Stromal cell of bone marrow (primary cell): ENCODE data around the gene TUB.
A peak's percentile ranks its signal among the peaks of the same experiment; 100 is the strongest.

ENCODE experiments used
- DNase-seq: peaks from one replicate; pipeline ENCODE4 v3.0.0-alpha.2; 2012; ENCODE audit warnings: low read depth

Gene TUB

DNA sequence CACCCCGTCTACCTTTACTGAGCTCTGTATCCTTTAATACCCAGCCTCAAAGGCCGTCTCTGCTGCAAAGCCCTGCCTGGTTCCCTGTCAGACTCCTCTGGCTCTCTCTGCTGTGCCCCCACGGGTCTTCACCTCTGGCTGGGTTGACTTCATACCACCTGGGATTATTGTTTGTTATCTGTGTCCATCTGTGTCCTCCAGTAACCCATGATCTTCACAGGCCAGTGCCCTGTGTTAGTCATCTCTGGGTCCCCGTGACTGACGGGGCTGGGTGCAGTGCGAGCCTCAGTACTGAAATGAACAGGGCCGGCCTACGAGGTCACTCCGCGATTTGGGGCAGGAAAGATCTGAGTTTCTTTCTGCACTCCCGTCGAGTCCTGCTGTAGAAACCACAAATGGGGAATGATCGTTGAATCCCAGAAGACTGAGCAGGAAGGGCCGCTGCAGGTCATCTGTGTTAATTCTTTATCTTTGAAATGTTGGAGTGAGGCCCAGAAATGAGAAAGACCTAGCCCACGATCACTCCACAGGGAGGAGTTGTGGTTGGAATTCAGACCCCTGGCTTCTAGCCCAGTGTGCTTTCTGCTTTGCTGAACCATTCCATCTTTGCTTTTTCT, 12.3 kb upstream of the TUB start:
- DNase-seq: peak; percentile 65

DNA sequence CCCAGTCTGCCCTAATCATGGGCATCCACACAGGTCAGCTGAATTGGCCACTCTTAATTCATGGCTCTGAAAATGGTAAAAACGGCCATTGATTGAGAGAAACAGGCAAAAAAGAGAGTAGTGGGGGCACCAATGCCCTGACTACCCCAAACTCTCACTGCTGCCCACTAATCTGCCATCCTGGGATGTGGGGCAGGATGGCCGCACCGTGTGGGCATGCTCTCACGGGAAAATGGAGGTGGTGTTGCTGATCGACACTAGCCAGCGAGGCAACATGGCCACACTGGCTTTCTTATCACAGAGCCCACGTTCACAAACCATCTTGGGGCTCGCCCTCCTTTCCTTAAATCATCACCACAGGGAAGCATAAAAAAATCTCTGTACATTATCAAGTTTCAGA, 11.2 kb upstream of the TUB start:
- DNase-seq: no peak

DNA sequence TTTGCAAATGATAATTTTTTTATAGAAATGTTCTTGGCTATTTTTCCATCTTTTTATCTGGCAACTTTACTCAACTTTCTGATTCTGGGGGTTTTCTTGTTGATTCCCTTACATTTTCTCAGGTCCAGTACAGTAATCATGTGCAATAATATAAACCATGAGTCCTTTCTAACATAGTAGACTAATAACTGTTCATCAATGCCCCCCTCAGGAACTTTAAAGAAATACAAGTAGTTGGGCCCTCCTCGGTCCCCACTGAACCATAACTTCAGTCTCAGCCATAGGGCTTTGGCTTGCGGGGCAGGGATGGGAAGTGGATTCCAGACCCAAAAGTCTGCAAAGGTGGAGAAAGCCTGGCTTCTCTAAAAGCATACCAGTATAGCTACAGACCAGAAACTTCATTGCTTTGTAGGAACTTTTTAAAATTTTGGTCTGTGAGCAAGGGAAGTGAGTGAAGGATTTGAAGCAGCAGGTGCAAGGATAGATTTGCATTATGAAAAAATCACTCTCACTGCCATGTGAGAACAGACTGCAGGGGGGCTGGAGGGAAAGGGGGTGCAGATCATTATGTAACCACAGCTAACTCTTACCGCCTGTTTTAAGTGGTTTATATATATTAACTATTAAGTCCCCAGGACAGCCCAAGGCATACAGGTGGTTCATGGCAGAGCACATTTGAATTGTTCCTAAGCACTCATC, 10.4 kb upstream of the TUB start:
- DNase-seq: peak; percentile 41

DNA sequence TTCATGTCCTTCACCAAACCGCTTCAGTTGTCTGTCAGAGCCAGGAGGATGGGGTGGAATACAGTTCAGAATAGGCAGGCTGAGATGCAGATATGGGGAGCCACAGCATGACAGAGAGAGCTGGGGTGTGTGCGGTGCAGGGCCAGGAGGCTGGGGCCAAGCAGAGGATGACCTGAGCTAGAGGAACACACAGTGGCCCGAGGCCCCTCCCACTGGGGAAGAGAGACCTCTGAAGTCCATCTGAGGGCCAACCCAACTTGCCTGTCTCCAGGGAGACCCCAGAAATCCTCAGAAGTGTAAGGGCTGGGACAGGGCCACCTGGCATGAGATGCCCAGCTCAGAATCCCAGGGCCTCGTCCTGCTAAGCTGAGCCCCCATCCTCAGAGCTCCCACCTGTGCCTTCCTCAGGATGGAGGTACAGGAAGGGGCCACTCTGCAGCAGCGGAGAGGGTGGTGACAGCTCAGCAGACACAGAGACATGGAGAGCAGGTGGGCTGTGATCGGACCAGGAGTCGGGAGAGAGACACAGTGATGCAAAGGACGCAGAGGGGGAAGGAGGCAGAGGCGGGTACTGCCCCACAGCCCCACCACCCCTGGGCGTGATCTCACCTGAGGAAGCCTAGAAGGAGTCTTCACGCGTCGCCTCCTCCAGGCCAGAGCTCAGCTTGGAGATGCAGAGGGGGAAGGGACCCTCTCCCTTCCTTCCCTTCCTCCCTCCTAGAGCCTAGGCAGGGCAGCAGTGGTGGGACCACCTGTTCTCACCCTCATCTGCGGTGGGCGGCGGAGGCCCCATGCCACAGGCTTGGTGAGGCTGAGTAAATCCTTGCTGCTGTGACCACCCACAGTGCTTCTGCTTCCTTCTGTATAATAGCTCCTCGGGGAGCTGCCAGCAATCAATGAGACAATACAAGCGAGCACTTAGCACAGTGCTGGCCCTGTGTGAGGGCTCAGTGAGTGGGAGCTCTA, 9.1 kb upstream of the TUB start:
- DNase-seq: no peak

DNA sequence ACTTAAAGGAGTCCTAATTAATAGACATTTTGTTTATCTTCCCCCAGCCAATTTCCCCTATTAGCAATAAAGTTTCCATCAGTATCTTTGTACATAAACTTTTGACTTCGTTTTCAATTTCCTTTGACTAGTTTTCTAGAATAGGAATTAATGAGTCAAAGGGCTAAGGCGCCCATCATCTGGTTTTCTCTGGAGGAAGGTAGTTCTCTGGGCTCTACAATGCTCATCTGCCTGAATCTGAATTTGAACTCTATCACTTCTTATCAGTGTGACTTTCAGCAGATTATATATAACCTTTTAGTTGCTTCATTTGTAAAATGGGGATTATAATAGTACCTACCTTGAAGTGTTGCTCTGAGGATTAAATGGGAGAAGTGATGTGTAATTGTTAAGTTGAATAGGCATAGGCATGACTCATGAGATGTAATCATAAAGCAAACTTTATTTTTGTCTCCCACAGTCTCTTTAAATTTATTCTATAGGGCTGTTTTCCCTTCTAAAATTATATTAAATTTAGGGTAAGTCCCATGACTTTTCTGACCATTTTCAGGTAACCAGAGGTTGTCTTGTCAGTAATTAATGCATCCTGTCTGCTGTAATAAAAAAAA, 5.8 kb upstream of the TUB start:
- no peak for DNase-seq

DNA sequence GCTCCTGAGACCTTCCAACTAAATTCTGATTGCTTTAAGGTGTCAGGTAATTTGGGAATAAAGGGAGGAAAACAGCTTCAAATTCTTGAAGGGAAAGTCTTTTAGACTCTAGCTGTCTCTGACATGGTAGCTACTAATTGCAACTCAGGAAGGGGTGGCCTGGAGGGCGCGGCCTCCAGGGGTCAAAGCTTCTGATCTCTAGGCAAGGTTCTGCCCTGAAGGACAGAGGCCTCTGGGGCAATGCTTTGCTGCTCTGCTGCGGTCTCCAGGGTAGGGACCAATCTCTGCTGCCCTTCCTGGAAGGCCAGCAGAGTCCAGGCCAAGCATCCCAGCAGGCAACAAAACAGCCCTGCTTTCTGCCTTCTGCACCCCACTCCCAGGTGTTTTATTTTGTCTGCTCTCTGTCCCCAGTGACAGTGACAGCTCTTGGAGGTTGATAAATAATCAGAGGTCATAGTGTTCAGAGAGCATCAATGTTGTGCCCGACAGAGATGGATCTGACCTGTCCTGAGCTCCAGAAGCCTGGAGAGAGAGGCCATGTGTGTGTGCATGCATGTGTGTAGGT, 1.8 kb upstream of the TUB start:
- DNase-seq: no peak

DNA sequence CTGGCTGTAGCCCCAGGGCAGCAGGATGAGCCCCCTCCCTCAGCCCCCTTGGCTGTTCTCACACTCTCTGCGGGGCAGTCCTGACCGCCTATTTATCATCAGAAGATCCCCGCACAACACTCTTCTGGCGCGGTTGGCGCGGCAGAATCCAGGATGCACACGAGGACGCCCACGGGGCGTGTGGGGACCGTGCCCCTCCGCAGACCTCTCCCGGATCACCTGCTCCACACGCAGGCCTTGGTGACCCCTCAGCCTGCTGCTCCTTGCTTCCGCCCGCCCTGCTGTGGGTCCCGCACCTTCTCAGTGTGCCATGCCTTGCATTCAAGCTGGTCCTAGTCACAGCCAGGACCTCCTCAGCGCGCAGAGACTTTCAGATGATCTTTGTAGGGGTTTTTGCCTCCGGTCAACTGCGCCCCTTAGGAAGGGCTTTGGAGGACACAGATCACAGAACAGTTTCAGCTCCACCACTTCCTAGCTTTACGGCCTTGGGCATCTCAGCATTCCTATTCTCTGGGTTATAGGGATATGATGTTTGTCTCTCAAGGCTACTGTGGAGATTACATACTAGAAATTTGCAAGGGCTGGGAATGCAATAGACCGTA, 841 bp upstream of the TUB start:
- no peak for DNase-seq

DNA sequence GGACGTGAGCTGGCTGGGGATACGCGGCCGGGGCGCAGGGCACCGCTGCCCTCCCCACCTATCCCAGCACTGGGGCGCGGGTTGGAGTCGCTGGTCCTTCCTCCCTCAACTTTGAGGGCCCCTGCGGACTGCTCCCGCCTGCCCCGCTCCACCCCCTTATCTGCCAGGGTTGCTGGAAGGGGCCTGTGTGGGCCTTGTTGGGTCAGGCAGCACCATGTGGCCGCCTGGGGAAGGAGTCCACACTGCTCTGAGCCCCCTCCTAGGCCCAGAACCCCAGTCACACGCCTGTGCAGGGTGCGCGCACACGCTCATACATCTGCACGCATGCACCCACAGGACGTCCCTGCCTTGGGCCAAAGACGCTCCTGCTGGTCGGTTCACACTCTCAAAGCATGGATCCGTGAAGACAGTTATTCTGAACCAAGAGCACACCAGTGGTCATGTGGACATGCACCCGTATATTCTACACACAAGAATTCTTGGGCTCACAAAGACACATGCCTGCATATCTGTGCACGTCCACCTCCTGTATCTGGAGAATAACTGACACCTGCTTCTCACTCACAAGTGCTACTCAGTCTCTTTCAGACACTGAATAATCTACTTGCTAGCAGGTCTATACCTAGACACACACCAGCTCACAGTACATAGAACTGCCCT, 710 bp downstream of the TUB start:
- DNase-seq: no peak

DNA sequence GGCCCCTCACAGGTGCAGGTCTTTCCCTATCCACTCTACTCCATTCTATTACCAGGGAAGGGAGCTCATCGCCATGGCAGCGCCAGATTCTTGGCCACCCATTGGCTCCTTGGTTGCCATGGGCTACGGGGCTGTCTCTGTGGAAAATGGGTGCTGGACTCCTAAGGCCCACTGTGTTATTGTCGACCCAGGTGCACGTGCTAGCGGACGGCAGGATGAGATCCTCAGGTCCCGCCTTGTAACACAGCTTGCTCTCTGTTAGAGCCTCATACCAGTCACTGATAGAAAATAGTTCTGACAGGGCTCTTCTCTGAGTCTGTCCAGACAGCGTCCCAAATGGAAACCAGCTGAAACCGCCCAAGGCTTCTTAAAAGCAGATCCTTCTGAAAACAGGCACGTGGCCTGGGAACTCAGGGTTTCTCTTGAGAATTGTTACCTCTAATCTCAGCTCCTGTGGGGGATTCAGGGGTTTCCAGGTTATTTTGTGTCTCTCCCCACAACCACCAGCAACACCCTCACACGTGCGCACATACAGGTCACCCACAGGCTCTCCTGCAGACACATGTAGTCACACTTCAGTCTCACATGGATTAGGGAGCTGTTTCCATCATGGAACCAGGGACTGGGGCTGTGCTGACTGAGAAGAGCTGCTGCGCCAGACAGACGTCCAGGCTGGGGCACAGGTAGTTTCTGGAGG, 1.5 kb downstream of the TUB start:
- no peak for DNase-seq

DNA sequence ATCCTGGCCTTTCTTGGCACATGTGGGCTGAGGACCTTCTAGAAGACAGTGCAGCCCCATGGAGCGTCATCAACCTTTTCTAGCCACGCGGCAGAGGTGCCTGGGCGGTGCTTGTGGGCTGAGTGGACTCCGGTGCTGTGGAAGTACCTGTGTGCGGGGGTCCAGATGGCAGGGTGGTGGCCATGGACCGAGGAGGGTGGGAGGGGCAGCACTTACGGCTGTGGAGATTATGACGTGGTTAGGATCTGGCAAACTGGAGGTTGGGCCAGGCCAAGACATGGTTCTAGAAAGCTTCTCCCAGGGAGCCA, 2.0 kb downstream of the TUB start:
- no peak for DNase-seq

DNA sequence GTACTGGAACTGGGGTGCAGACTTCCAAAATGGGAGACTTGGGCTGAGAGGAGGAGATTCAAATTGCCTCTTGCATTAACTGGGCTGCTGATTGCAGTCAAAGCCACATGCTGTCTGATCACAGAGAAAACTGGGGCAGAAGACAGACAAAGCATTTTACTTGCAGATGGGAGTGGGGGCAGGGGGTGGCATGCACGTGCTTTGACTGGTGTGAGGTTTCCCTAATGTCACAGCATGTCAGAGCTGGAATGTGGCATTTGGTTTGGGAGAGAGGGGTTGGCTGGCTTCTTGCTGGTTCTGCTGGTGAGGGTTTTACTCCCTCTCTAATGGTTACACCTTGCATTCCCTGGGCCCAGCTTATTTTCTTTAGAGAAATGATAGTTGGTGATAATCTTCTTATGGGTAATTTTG, 2.9 kb downstream of the TUB start:
- no peak for DNase-seq

DNA sequence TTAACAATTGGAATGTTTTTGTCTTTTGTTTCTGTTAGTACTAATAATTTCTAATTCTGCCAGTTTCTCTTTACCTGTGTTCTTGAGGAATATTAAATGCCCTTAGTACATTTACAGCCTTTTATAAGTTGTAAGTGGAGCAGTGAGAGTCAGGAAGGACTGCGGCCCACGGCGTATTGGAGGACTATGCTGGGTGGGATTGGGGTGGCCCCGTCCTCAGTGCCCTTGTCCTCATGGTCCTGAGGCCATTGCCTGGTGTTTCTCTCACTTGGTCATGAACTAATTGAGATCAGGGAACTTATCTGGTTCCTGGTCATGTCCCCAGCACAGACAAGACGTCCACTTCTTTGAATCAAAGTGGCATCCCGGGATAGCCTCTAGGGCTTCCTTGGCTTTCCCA, 3.3 kb downstream of the TUB start:
- no peak for DNase-seq

DNA sequence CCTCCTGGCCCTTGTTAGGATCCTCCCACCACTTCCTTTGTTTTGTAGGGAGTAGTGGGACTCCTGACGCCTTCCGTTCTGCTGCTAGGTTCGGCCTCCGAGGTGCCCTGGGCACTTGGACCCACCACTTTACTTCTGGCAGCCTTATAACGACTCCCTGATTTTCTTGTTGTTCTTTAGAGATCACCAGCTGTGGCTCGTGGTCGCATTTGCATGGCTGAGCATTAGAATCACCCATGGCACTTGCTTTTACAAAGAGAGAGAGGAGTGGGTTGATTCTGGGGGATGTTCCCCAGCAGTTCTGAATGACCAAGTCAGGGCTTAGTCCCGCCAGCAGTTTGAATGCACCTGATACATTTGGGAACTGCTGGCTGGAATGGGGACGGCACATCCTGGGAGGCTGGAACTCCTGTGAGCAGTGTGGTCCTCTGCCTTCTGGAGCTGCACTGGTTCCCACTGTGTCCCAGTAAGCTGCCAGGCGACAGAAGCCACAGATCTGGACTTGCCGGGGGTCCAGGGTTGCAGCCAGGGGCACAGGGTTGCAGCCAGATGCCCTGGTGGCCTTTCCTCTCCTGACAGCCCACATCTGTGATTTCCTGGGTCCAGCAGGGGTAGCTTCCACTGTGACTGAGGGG, 4.1 kb downstream of the TUB start:
- DNase-seq: no peak

DNA sequence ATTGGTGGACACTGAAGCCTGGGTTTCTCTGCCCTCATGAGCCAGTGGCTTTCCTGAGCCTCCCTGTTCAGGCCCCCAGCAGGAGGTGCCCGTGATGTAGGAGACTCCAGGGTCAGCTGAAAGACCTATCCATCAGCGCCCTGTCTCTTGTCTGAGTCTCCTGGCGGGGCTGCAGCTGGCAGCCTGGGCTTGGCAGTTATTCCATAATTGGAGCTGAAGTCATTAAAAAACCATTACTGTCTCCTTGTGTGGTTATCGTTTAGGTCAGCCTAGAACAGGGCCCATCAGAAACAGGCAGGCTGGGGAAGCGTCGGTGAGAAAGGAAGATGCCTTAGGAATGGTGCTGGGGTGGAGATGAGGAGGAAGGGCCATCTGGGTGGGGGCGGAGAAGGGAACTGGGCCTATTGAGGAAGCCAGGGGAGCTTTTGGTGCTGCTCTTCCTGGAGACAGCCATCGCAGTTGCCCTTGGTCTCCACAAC, 5.0 kb downstream of the TUB start:
- DNase-seq: no peak

DNA sequence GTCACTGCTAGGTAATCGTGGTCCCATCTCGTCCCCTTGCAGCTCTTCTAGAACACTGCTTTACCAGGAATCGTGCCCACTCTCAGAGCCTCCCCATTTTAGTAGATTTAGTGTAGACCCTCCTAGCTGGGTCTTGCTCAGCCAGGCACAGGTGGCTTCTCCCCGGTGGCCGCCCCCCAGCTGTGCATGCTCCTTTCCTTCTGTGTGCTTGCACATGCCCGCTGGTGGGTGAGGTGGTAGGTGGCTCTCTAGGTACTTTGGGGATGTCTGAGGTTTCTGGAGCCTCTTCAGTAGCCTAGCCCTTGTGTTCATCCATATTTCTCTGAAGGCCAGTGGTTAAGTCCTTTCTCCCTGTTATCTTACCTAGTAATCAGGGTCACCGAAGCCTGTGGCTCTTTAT, 5.6 kb downstream of the TUB start:
- DNase-seq: no peak

DNA sequence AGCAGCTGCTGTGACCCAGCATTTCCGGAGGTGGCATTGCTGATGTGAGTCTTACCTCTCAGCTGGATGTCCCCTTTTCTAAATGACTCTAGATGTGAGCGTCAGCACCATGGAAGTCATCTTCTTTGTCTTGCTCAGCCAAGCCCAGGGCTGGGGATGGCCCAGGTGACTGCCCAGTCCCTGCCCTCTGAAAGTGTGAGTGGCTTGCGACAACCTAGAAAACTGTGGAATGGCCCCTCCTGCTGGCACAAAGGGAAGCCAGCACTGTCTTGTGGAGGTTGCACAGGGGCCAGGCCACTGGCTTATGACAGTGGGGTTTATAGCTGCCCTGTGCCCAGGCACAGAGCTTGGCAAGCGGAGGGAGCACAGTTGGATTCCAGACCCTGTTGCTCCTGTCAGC, 6.2 kb downstream of the TUB start:
- DNase-seq: no peak

DNA sequence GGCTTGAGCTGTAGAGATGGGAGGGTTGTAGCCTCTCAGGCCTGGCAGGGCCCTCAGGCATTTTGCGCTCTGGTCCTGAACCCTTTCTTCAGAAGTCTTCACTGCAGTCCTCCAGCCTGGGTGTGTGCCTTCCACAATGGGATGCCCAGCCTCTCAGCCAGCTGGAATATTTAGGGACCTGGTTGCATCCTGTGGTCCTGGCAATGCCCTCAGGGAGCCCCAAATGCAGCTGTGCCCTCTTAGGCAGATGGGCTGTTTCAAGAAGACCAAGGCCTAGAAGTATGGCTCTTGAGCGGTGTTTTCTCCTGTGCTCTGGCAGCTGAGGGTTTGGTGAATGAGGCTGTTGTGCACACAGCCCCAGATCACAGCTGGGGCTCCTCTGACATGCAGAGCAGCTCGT, 6.7 kb downstream of the TUB start:
- no peak for DNase-seq

DNA sequence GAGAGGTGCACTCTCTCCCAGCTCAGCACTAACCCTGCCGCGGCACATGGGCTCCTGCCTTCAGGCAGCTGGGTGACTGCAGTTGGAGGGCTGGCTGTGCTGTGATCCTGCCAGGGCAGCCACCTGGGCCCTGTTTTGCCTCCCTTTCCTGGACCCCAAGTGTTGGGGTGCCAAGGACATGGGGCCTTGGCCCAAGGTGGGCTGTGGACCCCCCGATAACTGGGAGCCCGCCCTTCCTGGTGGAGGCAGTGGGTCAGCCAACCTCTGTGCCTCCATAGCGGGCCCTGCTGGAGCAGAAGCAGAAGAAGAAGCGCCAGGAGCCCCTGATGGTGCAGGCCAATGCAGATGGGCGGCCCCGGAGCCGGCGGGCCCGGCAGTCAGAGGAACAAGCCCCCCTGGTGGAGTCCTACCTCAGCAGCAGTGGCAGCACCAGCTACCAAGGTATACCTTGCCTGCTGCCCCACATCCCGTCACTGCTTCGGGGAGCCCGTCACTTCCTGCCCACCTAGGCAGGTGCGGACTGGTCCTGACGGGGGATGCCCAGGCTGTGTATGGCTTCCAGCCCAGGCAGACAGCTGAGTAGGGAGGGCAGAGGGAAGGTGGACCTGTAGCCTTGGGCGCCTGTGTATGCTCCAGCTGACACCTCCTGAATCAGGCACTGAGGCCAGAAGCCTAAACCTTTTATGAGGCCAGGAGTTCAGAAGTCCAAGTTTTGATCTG, 8.9 kb downstream of the TUB start:
- no peak for DNase-seq

DNA sequence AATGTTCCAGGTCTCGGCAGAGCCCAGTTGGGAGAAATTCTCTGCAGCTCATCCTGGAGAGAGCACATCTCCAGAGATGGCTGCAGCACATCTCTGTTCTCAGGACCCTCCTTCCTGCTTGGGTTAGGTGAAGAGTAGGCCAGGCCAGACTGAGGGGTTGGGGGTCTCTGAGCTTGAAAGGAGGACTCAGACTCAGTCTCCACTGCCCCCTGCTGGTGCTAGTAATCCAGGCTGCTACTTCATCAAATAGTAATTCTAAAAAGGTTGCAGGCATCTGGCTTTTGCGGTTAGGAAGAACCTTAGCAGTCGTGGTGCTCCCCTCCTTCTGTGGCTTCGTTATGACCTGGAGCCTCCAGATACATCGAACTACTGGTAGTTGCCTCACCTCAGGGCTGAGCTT, 9.7 kb downstream of the TUB start:
- DNase-seq: no peak

DNA sequence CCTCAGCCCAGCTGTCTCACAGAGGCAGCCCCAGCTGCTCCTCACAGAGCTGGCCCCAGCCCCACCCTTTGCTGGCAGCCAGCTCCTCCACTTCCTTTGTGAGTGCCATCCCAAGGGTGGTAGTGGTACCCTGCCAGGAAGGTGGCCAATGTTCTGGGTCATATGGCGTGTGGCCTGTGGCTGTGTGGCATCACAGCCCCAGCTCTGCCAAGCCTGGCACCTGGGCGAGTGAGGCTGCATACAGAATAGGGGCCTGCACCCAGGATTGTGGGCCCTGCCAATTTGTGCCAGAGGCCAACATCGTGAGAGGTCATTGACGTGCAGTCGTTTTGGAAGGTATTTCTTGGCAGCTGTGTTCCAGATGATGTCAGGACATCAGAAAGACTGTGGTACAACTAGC, 10.7 kb downstream of the TUB start:
- DNase-seq: no peak
